AG04449 (cell line): ENCODE results near the gene ROBO1.

Source experiments
- CTCF ChIA-PET: fragments of 350-600 bp; formaldehyde crosslinking; extraction: SDS; loops from one replicate; lab custom pipeline; 2021; ENCODE audit warnings: antibody characterized with exemption; lab: Yijun Ruan, JAX
- POLR2A ChIA-PET: fragments of 400-600, 350-600 bp; formaldehyde crosslinking; extraction: SDS; loops from one replicate; lab custom pipeline; 2020; ENCODE audit warnings: antibody characterized with exemption, inconsistent platforms; lab: Yijun Ruan, JAX
- DNase-seq: peaks from one replicate; pipeline ENCODE4 v3.0.0-alpha.2; 2010; ENCODE audit warnings: low read depth, low spot score
- H3K4me3 ChIP-seq: 2 replicates; pipeline ENCODE4 v1.5.1; 2011; ENCODE audit warnings: low read depth, mild to moderate bottlenecking, control low read depth, low read length
- CTCF ChIP-seq: IDR thresholded peaks from one replicate; pipeline ENCODE4 v1.5.1; 2011; ENCODE audit warnings: mild to moderate bottlenecking, moderate library complexity, low read length, control low read depth, inconsistent platforms; ENCODE audit not compliant: insufficient read depth; ENCODE audit errors: missing control alignments

Gene ROBO1

GRCh38 chr3:78845605-78846004 is 922.2 kb downstream of the ROBO1 start:
- POLR2A ChIA-PET, result no interaction called here
- no peak for DNase-seq
- no peak overlapping the region for H3K4me3 ChIP-seq
- CTCF ChIA-PET, result no interaction called here
- no peak for TF ChIP-seq CTCF

GRCh38 chr3:78844307-78844706 is 923.5 kb downstream of the ROBO1 start:
- no peak for TF ChIP-seq CTCF
- POLR2A ChIA-PET, result no interaction called here
- CTCF ChIA-PET, result no interaction called here

GRCh38 chr3:78839693-78840092 is 928.1 kb downstream of the ROBO1 start:
- ChIA-PET POLR2A (no interaction called here), CTCF (no interaction called here)
- no peak overlapping the region for H3K4me3 ChIP-seq
- TF ChIP-seq CTCF, result no peak
- DNase-seq, result no peak

More at GRCh38 chr3:78844307-78844706, 923.5 kb downstream of the ROBO1 start:
- no peak overlapping the region for H3K4me3 ChIP-seq
- DNase-seq, result no peak

- DNase-seq, result no peak
- TF ChIP-seq CTCF, result no peak
- POLR2A ChIA-PET, result no interaction called here
- CTCF ChIA-PET, result no interaction called here
- no peak overlapping the region for H3K4me3 ChIP-seq
Observed at GRCh38 chr3:78838362-78838761, 929.4 kb downstream of the ROBO1 start.

- TF ChIP-seq CTCF, result no peak
- no peak for DNase-seq
- CTCF ChIA-PET, result no interaction called here
- POLR2A ChIA-PET, result no interaction called here
- H3K4me3 ChIP-seq, result no peak overlapping the region
Observed at GRCh38 chr3:78834910-78835309, 932.9 kb downstream of the ROBO1 start.

- CTCF ChIA-PET, result no interaction called here
- DNase-seq, result no peak
- no peak for TF ChIP-seq CTCF
- POLR2A ChIA-PET, result no interaction called here
- no peak overlapping the region for H3K4me3 ChIP-seq
Observed at GRCh38 chr3:78832785-78833204, 935.0 kb downstream of the ROBO1 start.
